ENCODE data around the gene AKAP8. TPM values are rescaled to one million over a fixed set of nuclear protein-coding genes. Genes with fewer than 3 reads are reported as not detected.

Gene AKAP8
- total RNA-seq, 2 experiments from 2014 or later, result 47.6 to 48.2 TPM

DNA sequence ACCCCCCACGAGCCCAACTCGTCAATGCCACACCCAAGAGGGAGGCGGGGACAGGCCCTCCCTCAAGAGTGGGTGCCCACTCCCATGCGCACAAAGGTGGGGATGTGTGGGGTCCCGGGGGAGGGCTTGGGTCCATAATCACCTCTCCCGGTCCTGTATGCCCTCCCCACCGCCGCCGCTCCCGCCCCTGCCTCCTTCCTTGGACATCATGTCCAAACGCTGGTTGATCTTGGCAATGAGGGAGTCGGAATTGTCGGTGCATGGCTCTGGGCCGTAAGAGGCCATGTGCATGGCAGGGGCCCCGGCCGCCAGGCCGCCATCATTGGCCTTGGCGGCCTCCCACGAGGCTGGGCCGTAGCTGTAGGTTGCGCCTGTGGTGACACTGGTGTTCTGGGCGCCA lies 5.9 kb downstream of the AKAP8 start:
- H3K27ac Mint-ChIP-seq, result no peak overlapping the region
- H3K36me3 Mint-ChIP-seq (ENCODE audit: low read depth), result peaks cover 33% of the 10 kb centered on the region
- peaks cover 26% of the 10 kb centered on the region for H3K4me1 Mint-ChIP-seq (ENCODE audit: low read depth)
- ATAC-seq (no peak), DNase-seq (no peak)
- no peak overlapping the region for H3K4me3 Mint-ChIP-seq
- TF ChIP-seq, protein P1, sequence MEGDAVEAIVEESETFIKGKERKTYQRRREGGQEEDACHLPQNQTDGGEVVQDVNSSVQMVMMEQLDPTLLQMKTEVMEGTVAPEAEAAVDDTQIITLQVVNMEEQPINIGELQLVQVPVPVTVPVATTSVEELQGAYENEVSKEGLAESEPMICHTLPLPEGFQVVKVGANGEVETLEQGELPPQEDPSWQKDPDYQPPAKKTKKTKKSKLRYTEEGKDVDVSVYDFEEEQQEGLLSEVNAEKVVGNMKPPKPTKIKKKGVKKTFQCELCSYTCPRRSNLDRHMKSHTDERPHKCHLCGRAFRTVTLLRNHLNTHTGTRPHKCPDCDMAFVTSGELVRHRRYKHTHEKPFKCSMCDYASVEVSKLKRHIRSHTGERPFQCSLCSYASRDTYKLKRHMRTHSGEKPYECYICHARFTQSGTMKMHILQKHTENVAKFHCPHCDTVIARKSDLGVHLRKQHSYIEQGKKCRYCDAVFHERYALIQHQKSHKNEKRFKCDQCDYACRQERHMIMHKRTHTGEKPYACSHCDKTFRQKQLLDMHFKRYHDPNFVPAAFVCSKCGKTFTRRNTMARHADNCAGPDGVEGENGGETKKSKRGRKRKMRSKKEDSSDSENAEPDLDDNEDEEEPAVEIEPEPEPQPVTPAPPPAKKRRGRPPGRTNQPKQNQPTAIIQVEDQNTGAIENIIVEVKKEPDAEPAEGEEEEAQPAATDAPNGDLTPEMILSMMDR (IDR thresholded peaks at IDR 0.05), result no peak
- intact Hi-C loops (cut with micrococcal nuclease), result no loop called here
- H3K27me3 Mint-ChIP-seq, result no peaks in the 10 kb centered on the region
- ChIA-PET POLR2A (no interaction called here), CTCF (no interaction called here)
- H3K9me3 Mint-ChIP-seq, result no peaks in the 10 kb centered on the region

DNA sequence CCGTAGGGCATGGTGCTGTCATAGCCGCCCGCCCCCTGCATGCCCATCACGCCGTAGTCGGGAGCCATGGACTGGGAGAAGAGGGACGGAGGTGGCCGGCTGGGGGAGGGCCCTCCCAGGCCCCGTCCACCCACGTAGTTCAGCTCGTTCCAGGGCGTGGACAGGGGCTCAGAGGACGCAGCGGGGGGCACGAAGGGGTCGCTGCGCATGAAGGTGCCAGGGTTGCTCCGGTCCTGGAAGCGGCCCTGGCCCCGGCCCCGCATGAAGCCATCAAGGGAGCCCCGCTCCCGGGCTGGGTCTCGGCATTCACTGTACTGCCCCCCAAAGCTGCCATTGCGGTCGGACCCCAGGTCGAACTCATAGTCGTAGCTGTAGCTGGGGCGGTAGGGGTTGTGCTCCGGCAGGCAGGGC lies 6.7 kb downstream of the AKAP8 start:
- Mint-ChIP-seq H3K27me3 (no peaks in the 10 kb centered on the region), H3K9me3 (no peaks in the 10 kb centered on the region), H3K27ac (no peak overlapping the region), H3K36me3 (ENCODE audit: low read depth) (peaks cover 33% of the 10 kb centered on the region), H3K4me3 (no peak overlapping the region), H3K4me1 (ENCODE audit: low read depth) (peaks cover 26% of the 10 kb centered on the region)
- intact Hi-C loops (cut with micrococcal nuclease), result no loop called here
- ATAC-seq, result no peak
- no peak for DNase-seq
- TF ChIP-seq, protein P1 (IDR thresholded peaks at IDR 0.05), result no peak
- POLR2A ChIA-PET, result no interaction called here
- CTCF ChIA-PET, result interaction anchor here (1.3 kb wide), 1 partner anchor 183 kb away, joined by 3 read pairs; no protein-coding TSS in a partner anchor

DNA sequence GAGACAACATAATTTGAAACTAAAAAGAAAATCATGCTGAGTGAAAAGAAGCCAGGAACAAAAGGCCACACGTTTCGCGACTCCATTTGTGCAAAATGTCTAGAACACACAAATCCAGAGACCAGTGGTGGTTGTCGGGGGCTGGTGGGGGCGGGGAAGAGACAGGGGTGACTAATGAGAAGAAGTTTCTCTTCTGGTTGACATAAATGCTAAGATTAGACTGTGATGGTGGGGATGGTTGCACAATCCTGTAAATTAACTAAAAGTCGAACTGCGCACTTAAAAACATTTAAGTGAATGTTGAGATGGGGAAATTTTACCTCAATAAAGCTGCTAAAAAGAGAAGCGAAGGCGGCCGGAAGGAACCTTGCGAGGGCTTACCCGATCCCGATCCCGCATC lies 7.1 kb downstream of the AKAP8 start:
- DNase-seq (peak; percentile 24), ATAC-seq (no peak)
- TF ChIP-seq, protein P1 (IDR thresholded peaks at IDR 0.05), result no peak
- Mint-ChIP-seq H3K36me3 (ENCODE audit: low read depth) (peaks cover 32% of the 10 kb centered on the region), H3K9me3 (no peaks in the 10 kb centered on the region), H3K4me3 (no peak overlapping the region), H3K27me3 (no peaks in the 10 kb centered on the region), H3K27ac (no peak overlapping the region), H3K4me1 (ENCODE audit: low read depth) (peaks cover 22% of the 10 kb centered on the region)
- ChIA-PET POLR2A (interaction anchor here (0.6 kb wide), 1 partner anchor 14 kb away, joined by 3 read pairs; no protein-coding TSS in a partner anchor), CTCF (interaction anchor here (1.3 kb wide), 1 partner anchor 183 kb away, joined by 3 read pairs; no protein-coding TSS in a partner anchor)
- intact Hi-C loops (cut with micrococcal nuclease), result no loop called here

DNA sequence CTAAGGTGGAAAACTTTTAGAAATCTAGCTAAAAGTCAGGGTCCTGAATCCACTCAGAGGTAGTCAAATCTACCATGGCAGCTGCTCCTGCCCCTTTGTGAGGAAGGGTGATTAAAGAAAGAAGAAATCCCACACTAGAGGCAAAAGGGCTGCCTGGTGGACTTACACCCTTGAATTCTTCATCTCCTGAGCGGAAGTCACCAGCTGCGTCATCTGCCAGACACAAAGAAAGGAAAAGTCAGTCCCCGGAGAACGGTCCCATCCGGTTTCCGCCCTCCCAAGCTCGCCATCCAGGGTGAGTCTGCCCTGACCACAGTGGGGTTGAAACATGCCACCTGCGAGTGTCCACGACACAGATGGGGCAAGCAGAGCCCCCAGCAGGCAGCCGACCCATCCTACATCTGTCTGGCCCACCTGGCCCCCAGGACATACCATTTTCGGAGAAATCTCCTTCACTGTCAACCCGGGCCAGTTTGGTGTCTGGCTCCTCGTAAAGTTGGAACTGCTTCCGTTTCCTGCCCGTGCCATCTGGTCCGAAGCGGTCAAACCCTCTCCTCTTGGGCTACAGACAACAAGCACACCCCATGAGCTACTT lies 7.7 kb downstream of the AKAP8 start:
- peaks cover 18% of the 10 kb centered on the region for H3K4me1 Mint-ChIP-seq (ENCODE audit: low read depth)
- no peak overlapping the region for H3K27ac Mint-ChIP-seq
- H3K36me3 Mint-ChIP-seq (ENCODE audit: low read depth), result peaks cover 28% of the 10 kb centered on the region
- TF ChIP-seq, protein P1 (IDR thresholded peaks at IDR 0.05), result no peak
- no peaks in the 10 kb centered on the region for H3K27me3 Mint-ChIP-seq
- no peak for ATAC-seq
- H3K4me3 Mint-ChIP-seq, result no peak overlapping the region
- no peaks in the 10 kb centered on the region for H3K9me3 Mint-ChIP-seq
- intact Hi-C loops (cut with micrococcal nuclease), result no loop called here
- DNase-seq, result no peak
- ChIA-PET CTCF (interaction anchor here (1.0 to 1.3 kb wide), 2 partner anchors 180 to 184 kb away, joined by 3 read pairs; no protein-coding TSS in a partner anchor), POLR2A (interaction anchor here (0.6 to 2.0 kb wide), 2 partner anchors 11 to 14 kb away, joined by 3 to 5 read pairs; no protein-coding TSS in a partner anchor)

DNA sequence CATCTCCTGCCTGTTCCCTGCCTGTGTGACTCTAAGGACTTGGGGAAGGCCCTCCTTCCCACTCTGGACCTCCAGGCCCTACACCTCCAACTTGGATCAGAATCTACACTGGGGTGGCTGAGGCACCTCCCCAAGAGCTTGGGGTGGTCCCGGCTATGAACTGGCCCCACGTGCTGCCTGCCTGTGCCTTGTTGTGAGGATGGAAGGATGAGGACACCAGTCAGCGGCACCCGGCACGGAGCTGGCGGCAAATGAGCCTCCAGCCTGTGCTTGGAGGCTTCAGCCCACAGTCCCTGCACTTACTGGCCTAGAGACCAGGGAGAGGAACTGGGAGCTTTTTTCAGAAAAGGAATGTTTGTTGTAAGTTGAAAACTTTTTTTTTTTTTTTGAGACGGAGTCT lies 8.5 kb downstream of the AKAP8 start:
- intact Hi-C loops (cut with micrococcal nuclease), result no loop called here
- CTCF ChIA-PET, result interaction anchor here (1.0 kb wide), 1 partner anchor 181 kb away, joined by 3 read pairs; no protein-coding TSS in a partner anchor
- Mint-ChIP-seq H3K36me3 (ENCODE audit: low read depth) (peaks cover 27% of the 10 kb centered on the region), H3K4me3 (no peak overlapping the region), H3K9me3 (no peaks in the 10 kb centered on the region), H3K27ac (no peak overlapping the region), H3K27me3 (no peaks in the 10 kb centered on the region), H3K4me1 (ENCODE audit: low read depth) (peaks cover 14% of the 10 kb centered on the region)
- POLR2A ChIA-PET, result interaction anchor here (2.0 kb wide), 1 partner anchor 10 kb away, joined by 5 read pairs; no protein-coding TSS in a partner anchor
- ATAC-seq (no peak), DNase-seq (no peak)
- TF ChIP-seq, protein P1 (IDR thresholded peaks at IDR 0.05), result no peak
